Psoas muscle (tissue), 8 donors: ENCODE measurements around the gene FLT3LG. TPM values are rescaled to one million over a fixed set of nuclear protein-coding genes. Genes with fewer than 3 reads are reported as not detected.
A peak's percentile ranks its signal among the peaks of the same experiment; 100 is the strongest.

Experiments
- ATAC-seq, 4 donors: fragments of 200-7000 bp; cut with Tn5 transposase; one replicate each; pipeline ENCODE4 v1.9.1; 2020; ENCODE audit warnings: moderate library complexity in 3 of 4, mild to moderate bottlenecking in 2 of 4
- DNase-seq, 2 donors: peaks; one replicate each; pipeline ENCODE4 v3.0.0-alpha.2; 2020
- H3K27ac ChIP-seq: fragments of 200-600 bp; one replicate; pipeline ENCODE4 v1.8.0; 2022
- H3K27me3 ChIP-seq, 3 donors: fragments of 200-600 bp in 1 of 3; one replicate each; pipeline versions ENCODE4 v1.6.1 to v1.8.0; 2013 to 2022; ENCODE audit warnings: low read length in 2 of 3, mild to moderate bottlenecking in 2 of 3, moderate library complexity in 1 of 3; ENCODE audit not compliant: insufficient read depth in 3 of 3
- H3K36me3 ChIP-seq, 2 donors: fragments of 200-600 bp in 1 of 2; one replicate each; pipeline versions ENCODE4 v1.6.1 to v1.8.0; 2013 to 2022; ENCODE audit warnings: low read depth in 1 of 2, mild to moderate bottlenecking in 1 of 2, moderate library complexity in 1 of 2; ENCODE audit not compliant: insufficient read depth in 1 of 2
- H3K4me1 ChIP-seq: fragments of 200-600 bp; one replicate; pipeline ENCODE4 v1.8.0; 2022
- H3K4me3 ChIP-seq: fragments of 200-600 bp; one replicate; pipeline ENCODE4 v1.8.0; 2022; ENCODE audit warnings: mild to moderate bottlenecking
- H3K9me3 ChIP-seq: fragments of 200-600 bp; one replicate; pipeline ENCODE4 v1.8.0; 2022
- CTCF ChIP-seq: fragments of 200-600 bp; IDR thresholded peaks from one replicate; pipeline ENCODE4 v1.8.0; 2022; ENCODE audit warnings: antibody characterized with exemption
- WGBS, 3 donors: extraction: QIAGEN DNeasy Blood & Tissue Kit; methylation state at CpG; one replicate each; pipeline versions ENCODE4 v1.1.6 to v1.1.7; 2013; 5-methylcytosine and 5-hydroxymethylcytosine counted together
- intact Hi-C, 2 donors: fragments of 100-400 bp; cut with DNase I; formaldehyde crosslinking; loops; one replicate each; pipeline versions ENCODE4 v1.11.0 to v1.14.2; 2022
- polyA plus RNA-seq, 3 donors: library from polyadenylated mRNA; stranded (reverse); fragments of 200-250 nt; gene quantifications; one replicate each; pipeline ENCODE4 v1.2.3, GENCODE V29; 2013
- total RNA-seq, 4 donors: library from RNA; stranded (reverse); fragmentation: NEBNext Ultra II Directional in 2 of 4; extraction: Animal tissue kit (Norgen Biotek cat#: 25700) in 2 of 4; gene quantifications; one replicate each; pipeline versions ENCODE4 v1.2.1 to v1.2.4, GENCODE V29; 2021 to 2023
- donor health status: healthy with polysubstance abuse.
- donor health status: DM: no; HTN: no; CAD: no; lungs with moderate emphysema.
- donor health status: Bipolar disorder and iron deficiency.
- donor health status: healthy.
- donor health status: DM: yes; HTN: yes; CAD: no.
- donor health status: DM: no; HTN: no; CAD: no.
- donor health status: DM: no; HTN: no; CAD: no.
- donor health status: DM: yes; HTN: yes; CAD: no.

FLT3LG gene
- total and polyA plus RNA-seq, 7 donors = 1.9 to 4.5 (median 2.9) TPM

- H3K9me3 ChIP-seq = no peaks in the 10 kb centered on the region
- no peak for ATAC-seq
- H3K27me3 ChIP-seq = no peaks in the 10 kb centered on the region
- intact Hi-C loops = no loop called here
- peaks cover 12 to 48% of the 10 kb centered on the region in 2 donors for H3K36me3 ChIP-seq
- peaks cover 24% of the 10 kb centered on the region for H3K4me1 ChIP-seq
- TF ChIP-seq CTCF = no peak
- no peak for DNase-seq
- H3K27ac ChIP-seq = peak overlapping the region; percentile 95
- H3K4me3 ChIP-seq = peak overlapping the region; percentile 98
- WGBS, 3 donors = 1 to 2% (median 1%) methylated on average over 26 of the region's 26 CpGs
These were observed 14.2 kb downstream of the FLT3LG start for GRCh38 chr19:49488046-49488862.

- DNase-seq = no peak
- intact Hi-C loops = no loop called here
- TF ChIP-seq CTCF = no peak
- 19 to 20% (median 20%) methylated on average over 15 of the region's 15 CpGs for WGBS, 3 donors
- no peaks in the 10 kb centered on the region for H3K9me3 ChIP-seq
- H3K27ac ChIP-seq = peak overlapping the region; percentile 95
- peaks cover 12 to 49% of the 10 kb centered on the region in 2 donors for H3K36me3 ChIP-seq
- no peak for ATAC-seq
- H3K4me1 ChIP-seq = peaks cover 24% of the 10 kb centered on the region
- H3K27me3 ChIP-seq = no peaks in the 10 kb centered on the region
- peak overlapping the region; percentile 98 for H3K4me3 ChIP-seq
These were observed 15.0 kb downstream of the FLT3LG start for GRCh38 chr19:49488863-49489537.

- no peaks in the 10 kb centered on the region for H3K27me3 ChIP-seq
- WGBS, 3 donors = 65 to 77% (median 67%) methylated on average over 15 of the region's 15 CpGs
- H3K36me3 ChIP-seq = peaks cover 12 to 49% of the 10 kb centered on the region in 2 donors
- no peak for DNase-seq
- peaks cover 24% of the 10 kb centered on the region for H3K4me1 ChIP-seq
- ATAC-seq = no peak
- peak overlapping the region; percentile 95 for H3K27ac ChIP-seq
- H3K4me3 ChIP-seq = peak overlapping the region; percentile 98
- no peaks in the 10 kb centered on the region for H3K9me3 ChIP-seq
- intact Hi-C loops = loop anchor here in 1 of 2 donors (10.0 kb wide), 1 partner anchor 325 kb away; the partner anchor contains the start of genes FUZ and MED25
- TF ChIP-seq CTCF = no peak
These were observed 15.7 kb downstream of the FLT3LG start for GRCh38 chr19:49489601-49490167.

GRCh38 chr19:49490287-49491029, 16.4 kb downstream of the FLT3LG start:
- H3K36me3 ChIP-seq = peaks cover 12 to 49% of the 10 kb centered on the region in 2 donors
- H3K4me1 ChIP-seq = peaks cover 24% of the 10 kb centered on the region
- H3K9me3 ChIP-seq = no peaks in the 10 kb centered on the region
- ATAC-seq (no peak), DNase-seq (no peak)
- no peaks in the 10 kb centered on the region for H3K27me3 ChIP-seq
- no peak for TF ChIP-seq CTCF
- peak overlapping the region; percentile 98 for H3K4me3 ChIP-seq
- H3K27ac ChIP-seq = peak overlapping the region; percentile 95
- 85 to 87% (median 86%) methylated on average over 27 of the region's 27 CpGs for WGBS, 3 donors
- intact Hi-C loops = loop anchor here in 1 of 2 donors (10.0 kb wide), 1 partner anchor 324 kb away; the partner anchor contains the start of genes FUZ and MED25
